GM19397 (cell line): Measurements from ENCODE around the gene UFSP1.

ENCODE experiments used
- ATAC-seq: cut with Tn5 transposase; IDR thresholded peaks from one replicate; pipeline ENCODE4 v1.9.1; 2021; ENCODE audit warnings: mild to moderate bottlenecking, moderate library complexity; ENCODE audit not compliant: unreplicated experiment

The UFSP1 gene

GRCh38 chr7:100895956-100896731 is 6.6 kb upstream of the UFSP1 start:
- no peak for ATAC-seq

DNA sequence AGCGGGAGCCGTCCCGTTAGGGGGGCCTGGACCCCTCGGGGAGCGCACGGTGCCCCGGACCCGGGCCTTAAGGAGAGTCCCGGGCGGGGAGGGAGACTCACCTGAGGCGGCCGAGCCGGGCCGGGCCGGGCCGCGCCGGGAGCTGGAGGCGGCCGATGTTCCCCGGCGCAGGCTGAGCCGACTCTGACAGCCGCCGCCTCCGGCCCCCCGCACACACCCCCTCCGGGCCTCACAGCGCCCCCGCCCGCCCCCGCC is 6.1 kb upstream of the UFSP1 start, which contains the start of gene ACHE:
Gene ACHE, minus strand, starts transcription at position 188 of the 255 bp plus-strand sequence. CDS start 1,656 bp downstream, outside the sequence.
- no peak for ATAC-seq

DNA sequence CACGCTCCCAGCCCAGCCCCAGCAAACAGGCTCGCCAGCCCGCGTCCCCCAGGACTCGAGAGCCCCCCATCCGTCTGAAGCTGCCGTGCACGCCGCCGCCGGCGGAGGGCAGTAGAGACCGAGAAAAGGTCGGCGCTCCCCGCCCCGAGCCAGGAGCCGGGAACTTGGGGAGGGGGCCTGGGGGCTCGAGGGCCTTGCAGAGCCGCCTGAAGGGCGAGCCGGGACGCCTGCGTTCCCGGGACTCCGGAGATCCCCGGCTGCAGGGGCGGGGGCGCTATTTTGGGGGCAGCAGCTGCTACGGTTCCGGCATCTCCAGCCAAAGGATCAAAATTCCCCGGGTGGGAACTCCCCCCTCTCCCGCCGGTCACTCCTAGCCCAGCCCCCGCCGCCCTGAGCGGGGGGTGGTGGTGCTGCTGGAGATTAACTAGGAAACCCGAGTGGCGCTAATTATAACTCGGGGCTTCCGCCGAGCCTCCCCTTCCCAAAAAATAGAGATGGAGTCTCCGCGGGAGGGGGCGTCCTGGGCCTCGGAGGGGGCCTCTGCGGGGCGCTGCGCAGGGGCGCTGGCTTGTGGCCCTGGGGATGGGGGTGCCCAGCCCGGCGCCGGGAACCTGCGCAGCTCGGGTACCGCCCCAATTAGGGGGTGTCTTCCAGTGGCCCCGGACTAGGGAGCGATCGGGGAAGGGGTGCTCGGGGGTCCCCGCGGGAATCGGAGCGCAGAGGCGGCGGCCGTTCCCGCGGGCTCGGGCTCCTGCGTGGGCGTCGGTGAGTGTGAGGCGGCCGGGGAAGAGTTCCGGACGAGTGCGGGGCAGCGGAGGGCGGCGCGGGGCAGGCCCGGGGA is 5.6 kb upstream of the UFSP1 start:
- no peak for ATAC-seq

GRCh38 chr7:100893910-100894721 is 4.6 kb upstream of the UFSP1 start:
- no peak for ATAC-seq

GRCh38 chr7:100893318-100893895 is 3.9 kb upstream of the UFSP1 start:
- no peak for ATAC-seq

- no peak for ATAC-seq
These were observed 3.1 kb upstream of the UFSP1 start for GRCh38 chr7:100892364-100893317.

DNA sequence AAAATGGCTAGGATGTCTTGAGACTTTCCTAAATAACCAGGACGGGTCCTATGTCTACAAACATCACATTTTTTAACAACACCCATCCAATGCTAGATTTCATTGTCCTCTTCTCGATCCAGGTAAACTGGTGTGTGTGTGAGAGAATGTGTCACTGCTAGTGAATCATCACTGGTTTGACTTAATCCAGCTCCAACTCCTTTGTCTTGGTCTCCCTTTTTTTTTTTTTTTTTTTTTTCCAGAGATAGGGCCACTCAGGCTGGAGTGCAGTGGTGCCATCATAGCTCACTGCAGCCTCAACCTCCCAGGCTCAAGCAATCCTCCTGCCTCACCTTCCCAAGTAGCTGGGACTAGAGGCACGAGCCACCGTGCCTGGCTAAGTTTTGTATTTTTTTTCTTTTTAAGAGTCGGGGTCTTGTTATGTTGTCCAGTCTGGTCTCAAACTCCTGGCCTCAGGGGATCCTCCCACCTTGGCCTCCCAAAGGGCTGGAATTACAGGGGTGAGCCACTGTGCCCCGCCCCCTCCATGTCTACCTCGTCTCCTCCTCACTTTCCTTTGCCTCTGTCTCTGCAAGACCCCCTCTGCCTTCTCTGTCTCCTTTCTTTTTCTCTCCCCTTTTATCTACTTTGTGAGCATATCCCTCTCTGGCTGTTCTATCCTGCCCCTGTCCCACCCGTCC is 2.2 kb upstream of the UFSP1 start:
- no peak for ATAC-seq

GRCh38 chr7:100890653-100891567 is 1.4 kb upstream of the UFSP1 start:
- no peak for ATAC-seq

GRCh38 chr7:100888291-100888987 is 1.1 kb downstream of the UFSP1 start:
- no peak for ATAC-seq

DNA sequence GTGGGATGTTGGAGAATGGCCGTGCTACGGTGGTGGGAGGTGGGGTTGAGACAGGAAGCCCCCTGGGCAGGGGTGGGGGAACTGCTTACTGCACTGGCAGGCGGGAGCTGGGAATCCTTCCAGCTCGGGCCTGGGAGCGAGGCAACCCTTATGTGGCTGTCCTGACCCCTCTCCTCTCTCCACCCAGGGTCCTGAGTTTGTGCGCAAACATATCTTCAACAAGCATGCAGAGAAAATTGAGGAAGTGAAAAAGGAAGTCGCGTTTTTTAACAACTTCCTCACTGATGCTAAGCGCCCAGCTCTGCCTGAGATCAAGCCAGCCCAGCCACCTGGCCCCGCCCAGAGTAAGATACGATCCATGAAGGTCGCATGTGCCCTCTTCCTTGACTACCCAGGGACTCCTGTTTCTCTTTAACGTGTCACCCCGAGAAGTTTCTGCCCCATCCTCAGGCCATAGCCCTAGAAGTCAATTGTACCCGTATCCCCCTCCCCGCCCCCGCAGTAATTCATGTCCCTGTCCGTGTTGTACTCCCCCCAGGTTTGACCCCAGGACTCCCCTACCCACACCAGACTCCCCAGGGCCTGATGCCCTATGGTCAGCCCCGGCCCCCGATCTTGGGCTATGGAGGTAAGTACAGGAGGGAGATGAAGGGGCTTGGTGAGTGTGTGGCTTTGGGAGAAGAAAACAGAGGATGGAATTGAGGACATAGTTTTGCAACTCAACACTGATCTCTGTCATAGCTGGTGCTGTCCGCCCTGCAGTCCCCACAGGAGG is 1.8 kb downstream of the UFSP1 start:
- ATAC-seq: no peak

DNA sequence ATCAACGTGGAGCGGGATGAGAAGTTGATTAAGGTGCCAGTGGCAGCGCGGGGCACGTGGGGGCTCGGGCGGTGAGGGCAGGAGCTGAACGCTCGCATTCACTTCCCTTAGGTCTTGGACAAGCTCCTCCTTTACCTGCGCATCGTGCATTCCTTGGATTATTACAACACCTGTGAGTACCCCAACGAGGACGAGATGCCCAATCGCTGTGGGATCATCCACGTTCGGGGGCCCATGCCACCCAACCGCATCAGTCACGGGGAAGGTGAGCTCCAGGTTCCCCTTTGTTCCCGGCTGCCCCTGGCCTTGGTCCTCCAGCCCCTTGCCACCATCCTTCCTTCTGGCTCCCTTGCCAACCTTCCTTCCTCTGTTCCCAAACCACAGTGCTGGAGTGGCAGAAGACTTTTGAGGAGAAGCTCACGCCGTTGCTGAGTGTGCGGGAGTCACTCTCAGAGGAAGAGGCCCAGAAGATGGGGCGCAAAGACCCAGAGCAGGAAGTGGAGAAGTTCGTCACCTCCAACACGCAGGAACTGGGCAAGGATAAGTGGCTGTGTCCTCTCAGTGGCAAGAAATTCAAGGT is 2.5 kb downstream of the UFSP1 start:
- no peak for ATAC-seq

GRCh38 chr7:100886142-100886935 is 3.2 kb downstream of the UFSP1 start:
- no peak for ATAC-seq

DNA sequence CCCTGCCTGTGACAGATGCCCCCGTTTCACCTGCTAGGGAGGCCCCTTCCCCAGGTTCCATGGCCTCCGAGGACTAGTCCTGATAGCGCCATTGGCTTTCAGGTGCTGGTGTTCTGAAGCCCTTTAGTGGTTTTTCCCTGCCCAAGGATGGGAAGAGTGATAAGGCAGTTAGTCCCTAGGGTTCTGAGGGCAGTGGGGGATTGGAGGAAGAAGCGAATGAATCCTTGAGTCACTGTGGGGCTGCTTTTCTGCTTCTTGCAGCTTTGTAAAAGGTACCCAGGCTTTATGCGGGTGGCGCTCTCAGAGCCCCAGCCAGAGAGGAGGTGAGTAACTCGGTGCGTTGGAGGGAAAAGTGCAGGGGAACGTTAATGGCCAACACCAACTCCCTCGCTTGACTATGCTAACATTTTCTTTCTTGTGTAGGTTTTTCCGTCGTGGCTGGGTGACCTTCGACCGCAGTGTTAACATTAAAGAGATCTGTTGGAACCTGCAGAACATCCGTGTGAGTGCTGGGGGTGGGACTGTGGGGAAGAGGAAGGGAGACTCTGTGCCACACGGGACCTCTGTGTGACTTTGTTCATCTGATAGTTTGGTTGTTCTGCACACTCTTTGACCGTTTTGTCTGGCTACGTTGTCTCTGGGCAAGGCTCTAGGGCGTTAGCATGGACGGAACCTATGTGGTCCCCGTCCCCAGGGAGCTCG is 3.9 kb downstream of the UFSP1 start:
- ATAC-seq: no peak

- no peak for ATAC-seq
These were observed 4.6 kb downstream of the UFSP1 start for GRCh38 chr7:100884736-100885439.
